Measurements from ENCODE around the gene CA10.

CA10 gene

GRCh38 chr17:52048137-52048898 lies 110.2 kb downstream of the CA10 start:
- no peak for DNase-seq (ENCODE audit: low read depth in 2 of 2)

- no peak for DNase-seq (ENCODE audit: low read depth in 2 of 2)
Observed at GRCh38 chr17:52047086-52047485, 111.4 kb downstream of the CA10 start.

DNA sequence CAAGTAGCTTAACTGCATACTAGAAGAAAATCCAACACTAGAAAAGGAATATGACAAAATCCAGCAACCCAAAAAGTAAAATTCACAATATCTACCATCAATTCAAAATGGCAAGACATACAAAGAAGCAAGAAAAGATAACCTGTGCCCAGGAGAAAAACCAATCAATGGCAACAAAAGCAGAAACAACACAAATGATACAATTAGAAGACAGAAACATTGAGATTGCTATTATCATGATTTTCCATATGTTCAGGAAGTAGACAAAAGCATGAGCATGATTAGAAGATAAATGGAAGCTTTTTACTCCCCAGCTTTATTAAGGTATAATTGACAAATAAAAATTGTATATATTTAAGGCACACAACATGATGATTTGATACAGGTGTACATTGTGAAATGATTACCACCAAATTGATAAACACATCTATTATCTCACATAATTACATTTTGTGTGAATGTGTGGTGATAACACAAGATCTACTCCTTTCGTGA lies 117.3 kb downstream of the CA10 start:
- no peak for DNase-seq (ENCODE audit: low read depth in 2 of 2)

- no peak for DNase-seq (ENCODE audit: low read depth in 2 of 2)
Observed at GRCh38 chr17:52036416-52036815, 122.1 kb downstream of the CA10 start.

GRCh38 chr17:52035336-52035915 lies 123.1 kb downstream of the CA10 start:
- DNase-seq (ENCODE audit: low read depth in 2 of 2): no peak

DNA sequence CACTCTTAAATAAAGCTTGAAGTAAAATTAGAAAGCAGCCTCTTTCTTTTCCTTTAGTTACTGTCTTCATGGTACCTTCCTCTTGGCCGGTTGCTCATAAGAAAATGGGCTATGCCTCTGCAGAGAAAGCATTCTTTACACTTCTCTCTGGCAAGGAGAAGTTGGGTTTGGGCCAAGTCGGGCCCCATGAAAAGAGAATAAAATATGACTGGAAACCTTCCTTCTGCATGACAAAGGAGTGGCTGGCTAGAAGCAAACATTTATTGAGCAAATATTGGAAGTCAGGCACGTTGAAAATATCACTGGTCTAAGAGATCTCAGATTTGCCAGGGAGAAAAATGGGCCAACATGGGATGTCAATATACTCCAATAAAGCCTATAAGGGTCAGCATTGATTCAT lies 126.1 kb downstream of the CA10 start:
- DNase-seq (ENCODE audit: low read depth in 2 of 2): no peak

GRCh38 chr17:52030052-52030451 lies 128.5 kb downstream of the CA10 start:
- no peak for DNase-seq (ENCODE audit: low read depth in 2 of 2)

DNA sequence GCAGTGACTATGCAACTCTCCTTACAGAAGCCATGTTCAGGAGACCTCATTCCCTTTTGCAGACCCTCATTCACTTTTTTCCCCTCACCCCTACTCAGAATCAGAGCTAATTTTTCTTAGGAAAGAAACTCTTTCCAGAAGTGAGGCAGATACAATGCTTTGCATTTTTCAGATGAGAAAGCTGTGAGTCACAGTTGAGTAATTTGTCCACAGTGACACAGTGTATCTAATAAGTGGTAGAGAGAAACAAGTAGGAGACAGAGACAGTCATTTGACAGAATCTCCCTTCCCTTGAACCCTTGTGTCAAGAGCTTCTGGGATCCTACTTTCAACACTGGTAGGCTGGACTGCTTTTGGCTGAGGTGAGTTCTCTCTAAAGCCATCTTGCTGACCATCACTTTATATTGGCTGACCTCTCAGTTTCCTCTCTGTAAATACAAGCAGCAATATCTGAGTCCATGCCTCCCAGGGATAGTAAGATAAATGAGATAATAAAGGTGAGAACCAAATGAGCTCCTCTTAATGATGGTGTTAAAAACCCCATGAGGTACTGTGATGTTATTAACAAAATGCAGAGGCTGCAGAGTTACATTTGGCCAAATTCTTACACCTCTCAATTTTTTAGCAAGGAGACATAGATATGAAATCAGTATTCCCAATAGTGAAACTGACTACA lies 130.8 kb downstream of the CA10 start:
- DNase-seq (ENCODE audit: low read depth in 2 of 2): no peak

DNA sequence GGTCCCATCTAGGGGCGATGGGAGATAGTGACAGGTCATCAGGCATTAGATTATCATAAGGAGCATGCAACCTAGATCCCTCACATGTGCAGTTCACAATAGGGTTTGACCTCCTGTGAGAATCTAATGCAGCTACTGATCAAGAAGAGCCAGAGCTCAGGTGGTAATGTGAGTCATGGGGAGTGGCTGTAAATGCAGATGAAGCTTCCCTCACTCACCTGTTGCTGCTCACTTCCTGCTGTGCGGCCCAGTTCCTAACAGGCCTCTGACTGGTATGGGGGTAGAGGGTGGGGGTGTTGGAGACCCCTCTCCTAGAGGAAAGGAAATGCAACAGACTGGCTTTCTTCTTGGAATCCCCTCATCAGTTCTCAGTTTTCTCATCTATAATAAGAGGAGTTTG lies 131.4 kb downstream of the CA10 start:
- DNase-seq (ENCODE audit: low read depth in 2 of 2): no peak

- DNase-seq (ENCODE audit: low read depth in 2 of 2): no peak
Observed at GRCh38 chr17:52026075-52026474, 132.4 kb downstream of the CA10 start.

GRCh38 chr17:52025236-52025635 lies 133.3 kb downstream of the CA10 start:
- no peak for DNase-seq (ENCODE audit: low read depth in 2 of 2)

DNA sequence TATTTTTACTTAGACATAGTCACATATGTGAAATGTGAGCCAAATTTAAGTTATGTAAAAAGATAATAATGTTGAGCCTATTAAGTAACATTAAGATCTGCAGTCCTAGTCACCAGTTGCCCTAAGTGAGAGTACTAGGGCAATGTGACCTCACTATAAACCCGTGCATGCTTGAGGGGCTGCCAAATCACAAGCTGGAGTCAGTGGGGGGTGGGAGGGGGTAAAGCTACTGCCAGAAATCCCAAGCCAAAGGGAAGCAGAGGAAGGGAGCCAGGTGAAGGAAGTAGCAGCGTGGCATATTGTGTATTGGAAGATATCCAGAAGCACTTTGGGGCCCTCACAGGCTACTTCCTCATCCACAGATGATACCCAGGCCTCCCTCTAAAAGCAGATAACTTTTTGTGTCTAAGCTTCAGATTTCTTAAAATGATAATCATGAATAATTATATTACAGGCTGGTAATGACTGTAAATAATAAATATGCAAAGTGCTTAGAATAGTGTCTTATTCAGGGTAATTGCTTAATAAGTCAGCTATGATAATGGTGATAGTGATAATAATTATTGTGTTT lies 134.1 kb downstream of the CA10 start:
- no peak for DNase-seq (ENCODE audit: low read depth in 2 of 2)

DNA sequence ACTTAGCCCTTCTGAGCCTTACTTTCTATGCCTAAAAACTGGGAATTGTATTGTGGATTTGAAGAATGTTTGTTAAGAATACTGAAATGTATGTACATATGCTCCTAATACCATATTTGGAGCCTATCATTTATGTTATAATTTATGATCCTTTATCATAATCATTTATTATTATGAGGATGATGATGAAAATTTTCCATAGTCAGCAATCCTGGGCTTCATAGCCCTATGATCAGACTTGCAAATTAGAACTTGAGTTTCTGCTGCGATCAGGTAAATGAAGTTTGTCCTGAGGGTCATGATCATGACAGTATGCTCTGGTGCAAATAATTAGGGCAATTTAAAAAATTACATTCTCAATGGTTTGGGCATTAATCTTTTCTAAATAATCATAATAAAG lies 147.4 kb downstream of the CA10 start:
- DNase-seq (ENCODE audit: low read depth in 2 of 2): no peak

GRCh38 chr17:51999654-52000053 lies 158.9 kb downstream of the CA10 start:
- no peak for DNase-seq (ENCODE audit: low read depth in 2 of 2)

DNA sequence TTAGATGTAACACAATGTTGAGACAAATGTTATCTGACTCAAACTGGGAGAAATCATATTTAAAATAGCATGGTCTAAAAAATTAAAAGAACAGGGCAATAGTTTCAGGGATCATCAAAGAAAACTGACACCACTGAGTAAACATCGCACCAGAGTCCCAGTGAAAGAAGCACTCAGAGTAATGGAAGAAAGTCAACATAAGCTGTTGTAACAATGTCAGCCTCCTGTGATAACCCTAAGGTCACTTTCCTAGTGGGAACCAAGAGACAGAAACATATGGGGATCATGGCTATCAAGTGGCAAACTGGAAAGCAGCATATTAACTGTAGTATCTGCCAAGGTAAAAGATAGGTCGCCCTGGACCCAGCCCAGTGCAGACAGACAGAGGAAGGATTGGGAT lies 160.8 kb downstream of the CA10 start:
- no peak for DNase-seq (ENCODE audit: low read depth in 2 of 2)

DNA sequence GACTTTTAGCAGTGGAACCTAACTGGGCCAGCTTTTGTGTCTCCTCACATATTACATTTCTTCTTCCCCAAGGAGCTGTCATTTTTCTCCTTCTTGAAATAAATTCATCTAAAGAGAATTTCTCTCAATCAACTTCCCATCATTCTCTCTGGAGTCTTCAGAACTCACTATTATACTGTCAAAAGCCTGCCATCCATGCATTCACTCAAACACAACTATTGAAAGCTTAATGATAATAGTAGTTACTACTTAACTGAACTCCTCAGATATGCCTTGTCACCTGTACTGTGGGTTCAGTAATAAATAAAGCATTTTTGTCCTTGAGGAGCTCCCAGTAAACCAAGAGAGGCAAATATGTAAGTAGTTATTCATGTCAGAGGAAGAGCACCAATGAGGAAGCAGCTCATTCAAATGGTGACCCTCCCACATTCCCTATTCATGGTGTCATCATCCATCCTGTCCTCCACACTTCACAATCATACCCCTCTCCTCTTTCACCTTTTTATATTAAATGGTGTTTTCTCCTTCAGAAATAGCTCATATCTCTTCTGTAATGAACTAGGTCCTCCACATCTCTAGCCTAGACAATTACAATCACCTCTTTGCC lies 162.6 kb downstream of the CA10 start:
- no peak for DNase-seq (ENCODE audit: low read depth in 2 of 2)

DNA sequence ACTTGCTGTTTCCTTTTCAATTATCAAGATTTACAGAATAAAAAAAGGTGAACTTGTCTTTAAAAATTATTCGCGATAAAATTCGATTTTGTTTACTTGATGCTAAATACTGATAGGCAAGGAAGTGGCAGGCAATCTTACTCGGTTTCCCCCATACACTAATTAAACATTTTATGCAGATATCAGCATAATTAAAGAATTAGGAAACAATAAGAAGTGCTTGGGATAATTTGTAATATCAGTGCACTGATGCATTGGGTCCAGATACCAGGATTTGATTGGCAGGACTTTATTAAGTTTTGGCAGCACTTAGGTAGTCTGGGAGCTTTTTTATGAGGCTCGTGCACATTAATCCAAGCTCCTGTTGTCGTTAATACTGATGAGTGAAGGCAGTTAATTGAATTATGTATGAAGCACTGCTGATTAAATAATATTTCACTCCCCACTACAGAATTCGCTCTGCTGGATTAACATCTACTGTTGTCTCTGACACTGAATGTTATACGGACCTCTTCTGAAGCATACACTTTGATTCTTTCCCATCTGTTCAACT lies 165.6 kb downstream of the CA10 start:
- no peak for DNase-seq (ENCODE audit: low read depth in 2 of 2)

DNA sequence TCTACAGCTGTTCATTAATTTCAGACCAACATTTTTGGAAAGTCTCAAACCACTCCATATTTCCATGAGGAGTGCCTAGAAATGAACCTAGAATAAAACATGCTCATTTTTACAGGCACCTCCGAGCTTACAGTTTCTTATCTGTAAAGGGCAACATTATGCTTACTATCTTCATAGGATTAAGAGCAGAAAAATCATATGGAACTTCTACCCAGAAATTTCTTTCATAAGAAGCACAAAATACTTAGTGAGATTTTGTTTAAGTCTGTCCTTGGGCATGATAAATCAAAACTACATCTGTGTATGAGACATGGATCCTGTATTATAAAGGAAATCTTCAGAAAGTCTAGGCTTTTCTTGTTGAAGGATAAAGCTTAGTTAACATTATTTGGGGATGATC lies 187.4 kb downstream of the CA10 start:
- DNase-seq (ENCODE audit: low read depth in 2 of 2): no peak

GRCh38 chr17:51961689-51962088 lies 196.8 kb downstream of the CA10 start:
- DNase-seq (ENCODE audit: low read depth in 2 of 2): no peak

DNA sequence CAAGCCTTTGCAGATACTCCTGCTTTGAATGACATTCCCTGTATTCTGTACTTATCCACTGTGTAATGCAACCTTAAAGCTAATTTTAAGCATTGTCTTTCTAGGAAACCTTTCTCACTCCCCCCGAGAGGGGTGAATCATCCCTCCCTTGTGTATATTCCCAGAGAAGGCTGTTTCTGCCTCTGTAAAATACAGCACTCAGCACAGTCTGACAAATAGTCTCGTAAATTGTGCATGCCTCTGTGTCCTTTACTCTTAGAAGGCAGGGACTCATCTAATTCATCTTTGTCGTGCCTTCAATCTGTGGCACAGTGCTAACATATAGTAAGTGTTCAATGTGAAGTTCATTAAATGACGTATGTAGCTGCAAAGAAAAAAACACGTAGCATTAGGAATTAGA lies 200.7 kb downstream of the CA10 start:
- DNase-seq (ENCODE audit: low read depth in 2 of 2): no peak

GRCh38 chr17:51955245-51955644 lies 203.3 kb downstream of the CA10 start:
- no peak for DNase-seq (ENCODE audit: low read depth in 2 of 2)

DNA sequence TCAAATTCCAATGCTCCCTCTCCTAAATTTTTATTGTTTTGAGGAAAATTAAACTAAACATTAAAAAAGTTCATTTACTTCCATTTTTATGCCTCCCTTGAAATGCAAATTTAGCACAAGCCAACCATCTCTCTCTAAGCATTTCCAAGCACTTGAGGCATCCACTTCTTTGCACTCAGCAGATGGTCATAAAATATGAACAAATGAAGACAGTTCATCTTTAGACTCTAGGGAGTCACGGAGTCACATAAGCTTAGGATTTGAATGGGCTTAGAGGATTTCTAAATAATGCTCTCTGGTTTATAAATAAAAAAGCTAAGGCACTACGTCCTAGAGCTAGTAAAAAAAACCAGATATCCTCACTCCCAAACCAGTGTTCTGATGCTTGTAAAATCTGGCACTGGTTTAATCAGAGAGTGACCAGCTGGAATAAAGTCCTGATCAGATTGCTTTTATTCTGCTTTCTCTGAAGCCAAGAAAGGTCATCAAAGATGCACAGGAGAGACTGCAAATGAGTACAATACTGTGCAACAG lies 204.2 kb downstream of the CA10 start:
- no peak for DNase-seq (ENCODE audit: low read depth in 2 of 2)
